Measurements from ENCODE around the gene LEMD2. TPM values are rescaled to one million over a fixed set of nuclear protein-coding genes. Genes with fewer than 3 reads are reported as not detected.

Gene LEMD2
- total and polyA plus RNA-seq, 7 donors, result 21.3 to 63.3 (median 37.3) TPM

- Histone ChIP-seq H3K27ac (no peak overlapping the region), H3K36me3 (ENCODE audit: insufficient read depth in 1 of 2, low read depth in 1 of 2) (no peaks in the 10 kb centered on the region), H3K27me3 (ENCODE audit: insufficient read depth in 3 of 3, low read length in 2 of 3) (peaks cover 0 to 20% (median 5%) of the 10 kb centered on the region in 3 donors), H3K4me3 (no peak overlapping the region), H3K4me1 (no peaks in the 10 kb centered on the region), H3K9me3 (no peaks in the 10 kb centered on the region)
- 72 to 73% (median 73%) methylated on average over 14 of the region's 14 CpGs for WGBS, 3 donors
- no peak for DNase-seq
- intact Hi-C loops (cut with DNase I), result no loop called here
- TF ChIP-seq CTCF (IDR thresholded peaks at IDR 0.05), result no peak
- no peak for ATAC-seq
These were observed 13.4 kb upstream of the LEMD2 start for GRCh38 chr6:33802186-33802958.

- intact Hi-C loops (cut with DNase I), result no loop called here
- no peaks in the 10 kb centered on the region for H3K36me3 ChIP-seq (ENCODE audit: insufficient read depth in 1 of 2, low read depth in 1 of 2)
- no peak overlapping the region for H3K4me3 ChIP-seq
- H3K9me3 ChIP-seq, result no peaks in the 10 kb centered on the region
- H3K27ac ChIP-seq, result no peak overlapping the region
- no peak for TF ChIP-seq CTCF (IDR thresholded peaks at IDR 0.05)
- no peaks in the 10 kb centered on the region for H3K4me1 ChIP-seq
- WGBS, 3 donors, result 76 to 88% (median 86%) methylated on average over 5 of the region's 5 CpGs
- no peak for ATAC-seq
- DNase-seq, result no peak
- peaks cover 0 to 19% (median 3%) of the 10 kb centered on the region in 3 donors for H3K27me3 ChIP-seq (ENCODE audit: insufficient read depth in 3 of 3, low read length in 2 of 3)
These were observed 12.7 kb upstream of the LEMD2 start for GRCh38 chr6:33801611-33802010.

- DNase-seq, result no peak
- intact Hi-C loops (cut with DNase I), result no loop called here
- no peak for ATAC-seq
These were observed 11.5 kb upstream of the LEMD2 start for GRCh38 chr6:33800248-33800969.

GRCh38 chr6:33799454-33800113 lies 10.7 kb upstream of the LEMD2 start:
- ATAC-seq (no peak), DNase-seq (no peak)
- Histone ChIP-seq H3K4me3 (no peak overlapping the region), H3K36me3 (ENCODE audit: insufficient read depth in 1 of 2, low read depth in 1 of 2) (no peaks in the 10 kb centered on the region), H3K4me1 (no peaks in the 10 kb centered on the region), H3K9me3 (no peaks in the 10 kb centered on the region), H3K27ac (no peak overlapping the region), H3K27me3 (ENCODE audit: insufficient read depth in 3 of 3, low read length in 2 of 3) (peaks cover 0 to 21% (median 5%) of the 10 kb centered on the region in 3 donors)
- WGBS, 3 donors, result 30 to 39% (median 31%) methylated on average over 4 of the region's 4 CpGs
- intact Hi-C loops (cut with DNase I), result no loop called here
- no peak for TF ChIP-seq CTCF (IDR thresholded peaks at IDR 0.05)

More at GRCh38 chr6:33800248-33800969, 11.5 kb upstream of the LEMD2 start:
- Histone ChIP-seq H3K9me3 (no peaks in the 10 kb centered on the region), H3K4me1 (no peaks in the 10 kb centered on the region), H3K27ac (no peak overlapping the region), H3K27me3 (ENCODE audit: insufficient read depth in 3 of 3, low read length in 2 of 3) (peaks cover 0 to 24% (median 5%) of the 10 kb centered on the region in 3 donors), H3K4me3 (no peak overlapping the region), H3K36me3 (ENCODE audit: insufficient read depth in 1 of 2, low read depth in 1 of 2) (no peaks in the 10 kb centered on the region)
- WGBS, 3 donors, result 85 to 88% (median 87%) methylated on average over 13 of the region's 13 CpGs
- no peak for TF ChIP-seq CTCF (IDR thresholded peaks at IDR 0.05)

Data from psoas muscle (tissue), 8 donors.